ENCODE results near the gene STK32B. TPM values are rescaled to one million over a fixed set of nuclear protein-coding genes. Genes with fewer than 3 reads are reported as not detected.

The STK32B gene
- total and polyA plus RNA-seq, 2 of the 8 experiments (the other 6 are each of a cell fraction or from before 2014, with no cell fraction given): 2.3 to 2.5 TPM

DNA sequence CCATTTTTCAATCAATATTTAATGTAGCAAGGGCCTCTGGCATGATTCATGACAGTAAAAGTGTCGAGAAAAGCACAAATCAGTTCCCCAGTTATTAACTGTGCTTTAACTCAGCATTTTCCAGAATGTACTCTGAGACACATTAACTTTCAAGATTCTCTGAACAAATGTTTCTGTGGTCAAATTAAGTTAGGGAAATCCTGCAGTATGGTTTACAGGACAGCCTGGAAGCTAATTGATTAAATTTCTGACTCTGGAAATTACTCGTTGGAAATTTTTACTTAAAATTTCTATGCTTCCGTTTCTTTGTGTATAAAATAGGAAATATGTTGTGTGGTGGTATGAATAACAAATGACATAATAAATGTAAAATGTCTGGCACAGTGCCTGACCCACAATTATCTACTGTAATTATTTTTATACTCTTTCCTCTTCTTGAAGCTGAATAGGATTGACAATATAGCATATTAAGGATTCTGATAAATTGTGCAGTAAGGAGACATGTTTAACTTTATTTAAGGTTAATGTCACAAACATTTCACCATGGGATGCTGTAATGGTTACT, 33.7 kb downstream of the STK32B start:
- H4K8ac ChIP-seq (ENCODE audit: extremely low read depth, insufficient read depth, low read length): no peak overlapping the region
- H4K5ac ChIP-seq (ENCODE audit: insufficient read length, low read depth, low read length): no peak overlapping the region
- H3K9me3 ChIP-seq (ENCODE audit: insufficient read depth in 2 of 2, low read depth in 1 of 2, low read length in 1 of 2): peaks cover 3% of the 10 kb centered on the region in 2 experiments; a peak in 1 of 4 replicates
- WGBS, 2 experiments (ENCODE audit: extremely low coverage in 1 of 2, insufficient coverage in 1 of 2, insufficient read length in 1 of 2, insufficient replicate concordance in 2 of 2, low coverage in 1 of 2, low lambda C conversion rate in 2 of 2, missing lambda C conversion rate in 1 of 2): 91% methylated on average over 3 of the region's 3 CpGs; no CpG with 5 or more reads in 1 of the 2 experiments
- no peak overlapping the region for H2BK12ac ChIP-seq (ENCODE audit: low read depth, low read length)
- no peak overlapping the region for H3K18ac ChIP-seq (ENCODE audit: extremely low read depth, low read length)
- no peak for FAIRE-seq
- no peak overlapping the region for H3K56ac ChIP-seq (replicated peaks; ENCODE audit: insufficient read length, low read depth, low read length)
- no peak overlapping the region for H3K23ac ChIP-seq (ENCODE audit: insufficient read length)
- H3K4me3 ChIP-seq (ENCODE audit: extremely low read depth in 1 of 4, insufficient read depth in 2 of 4, low read depth in 3 of 4, low read length in 4 of 4): no peak overlapping the region
- no peak overlapping the region for H3K27ac ChIP-seq (ENCODE audit: low read depth, low read length)
- no peak overlapping the region for H2BK20ac ChIP-seq (ENCODE audit: low read length)
- H2BK120ac ChIP-seq (replicated peaks; ENCODE audit: low read depth, low read length): no peak overlapping the region
- no peak overlapping the region for H2AFZ ChIP-seq (ENCODE audit: low read length)
- no peak overlapping the region for H4K91ac ChIP-seq (replicated peaks; ENCODE audit: insufficient read length, low read length)
- no peak overlapping the region for H3K14ac ChIP-seq (ENCODE audit: insufficient read length)
- H3K27me3 ChIP-seq (replicated peaks in 1 of 4; ENCODE audit: control insufficient read depth in 3 of 4, extremely low read depth in 1 of 4, insufficient read depth in 3 of 4, low read length in 3 of 4): no peaks in the 10 kb centered on the region
- H4K20me1 ChIP-seq (replicated peaks in 1 of 2; ENCODE audit: control insufficient read depth in 1 of 2, insufficient read depth in 2 of 2, low read length in 2 of 2): no peaks in the 10 kb centered on the region
- no peak for DNase-seq (ENCODE audit: low read depth in 1 of 2, low spot score in 2 of 2)
- no peak overlapping the region for H2BK15ac ChIP-seq (ENCODE audit: low read length)
- no peaks in the 10 kb centered on the region for H3K23me2 ChIP-seq (ENCODE audit: low read depth, low read length)
- H3K4me2 ChIP-seq (ENCODE audit: insufficient read depth in 1 of 2, low read depth in 2 of 2, low read length in 2 of 2): no peak overlapping the region
- no peaks in the 10 kb centered on the region for H3K36me3 ChIP-seq (ENCODE audit: control insufficient read depth in 2 of 4, insufficient read depth in 4 of 4, low read length in 3 of 4)
- H3K9ac ChIP-seq (replicated peaks in 1 of 4; ENCODE audit: extremely low read depth in 1 of 4, low read depth in 3 of 4, low read length in 3 of 4): no peak overlapping the region
- H3K4ac ChIP-seq (replicated peaks; ENCODE audit: insufficient read length, low read depth, low read length): no peak overlapping the region
- no peak overlapping the region for H2AK5ac ChIP-seq (ENCODE audit: low read depth, low read length)
- H3K79me1 ChIP-seq (ENCODE audit: low read depth, low read length): no peaks in the 10 kb centered on the region
- no peak overlapping the region for H2BK5ac ChIP-seq (ENCODE audit: low read depth, low read length)
- H3K4me1 ChIP-seq (replicated peaks in 1 of 4; ENCODE audit: control insufficient read depth in 3 of 4, insufficient read depth in 4 of 4, low read length in 3 of 4): no peaks in the 10 kb centered on the region
- ChIA-PET CTCF (ENCODE audit: partially characterized antibody) (interaction anchor here (1.3 kb wide), 1 partner anchor 40 kb away, joined by 4 read pairs; no protein-coding TSS in a partner anchor), POLR2A (ENCODE audit: partially characterized antibody) (no interaction called here)
- no peaks in the 10 kb centered on the region for H3K79me2 ChIP-seq (ENCODE audit: control insufficient read depth in 1 of 2, insufficient read depth in 2 of 2, low read length in 2 of 2)
- TF ChIP-seq FOSL1 (IDR thresholded peaks at IDR 0.05; ENCODE audit: insufficient read depth, low read depth, low read length): no peak
- no peak for TF ChIP-seq CREB1 (IDR thresholded peaks at IDR 0.05)
- TF ChIP-seq, protein P1, sequence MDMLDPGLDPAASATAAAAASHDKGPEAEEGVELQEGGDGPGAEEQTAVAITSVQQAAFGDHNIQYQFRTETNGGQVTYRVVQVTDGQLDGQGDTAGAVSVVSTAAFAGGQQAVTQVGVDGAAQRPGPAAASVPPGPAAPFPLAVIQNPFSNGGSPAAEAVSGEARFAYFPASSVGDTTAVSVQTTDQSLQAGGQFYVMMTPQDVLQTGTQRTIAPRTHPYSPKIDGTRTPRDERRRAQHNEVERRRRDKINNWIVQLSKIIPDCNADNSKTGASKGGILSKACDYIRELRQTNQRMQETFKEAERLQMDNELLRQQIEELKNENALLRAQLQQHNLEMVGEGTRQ (IDR thresholded peaks at IDR 0.05; ENCODE audit: low read length): no peak
- TF ChIP-seq TAF1 (IDR thresholded peaks at IDR 0.05; ENCODE audit: low read depth, low read length): no peak
- TF ChIP-seq POU5F1 (IDR thresholded peaks at IDR 0.05; ENCODE audit: low read depth, low read length): no peak
- TF ChIP-seq MAFK (IDR thresholded peaks at IDR 0.05; ENCODE audit: low read depth, low read length): no peak
- TF ChIP-seq CBX5 (IDR thresholded peaks at IDR 0.05; ENCODE audit: low read depth, low read length): no peak
- no peak for TF ChIP-seq KDM1A (IDR thresholded peaks at IDR 0.05; ENCODE audit: borderline replicate concordance, low read length)
- TF ChIP-seq KDM5A (IDR thresholded peaks at IDR 0.05; ENCODE audit: low read length): no peak
- TF ChIP-seq, protein P2, sequence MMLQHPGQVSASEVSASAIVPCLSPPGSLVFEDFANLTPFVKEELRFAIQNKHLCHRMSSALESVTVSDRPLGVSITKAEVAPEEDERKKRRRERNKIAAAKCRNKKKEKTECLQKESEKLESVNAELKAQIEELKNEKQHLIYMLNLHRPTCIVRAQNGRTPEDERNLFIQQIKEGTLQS (IDR thresholded peaks at IDR 0.05; ENCODE audit: insufficient read depth, low read depth, low read length): no peak
- TF ChIP-seq SIRT6 (IDR thresholded peaks at IDR 0.05; ENCODE audit: low read length): no peak
- TF ChIP-seq EZH2 (IDR thresholded peaks at IDR 0.05; ENCODE audit: low read depth, low read length, severe bottlenecking): no peak
- TF ChIP-seq BCL11A (IDR thresholded peaks at IDR 0.05; ENCODE audit: low read depth in 2 of 2, low read length in 2 of 2): no peak

All from H1 (cell line).